Cardiac fibroblast (primary cell): Measurements from ENCODE around the gene GRM2.
"Not testable (repeated sequence)": the region's sequence is repeated elsewhere in the genome, so short reads cannot be mapped to it uniquely, and the experiment has no call there.

ENCODE experiments used
- DNase-seq, 2 donors: peaks; one replicate each; pipeline versions ENCODE4 v3.0.0 to v3.0.0-alpha.2; 2010; ENCODE audit warnings: low read depth in 2 of 2
- H3K4me3 ChIP-seq, 2 donors: replicated peaks in 1 of 2; 1 replicate in 1 of 2; 2 replicates in 1 of 2; pipeline ENCODE4 v1.5.1; 2011; ENCODE audit warnings: low read depth in 2 of 2, low read length in 2 of 2, mild to moderate bottlenecking in 2 of 2, moderate library complexity in 1 of 2
- CTCF ChIP-seq: IDR thresholded peaks from one replicate; pipeline ENCODE4 v1.5.1; 2011; ENCODE audit warnings: low read depth, mild to moderate bottlenecking, low read length, inconsistent platforms

GRM2 gene

GRCh38 chr3:51733859-51734571 is 27.1 kb downstream of the GRM2 start:
- no peak for TF ChIP-seq CTCF
- no peak overlapping the region for H3K4me3 ChIP-seq
- DNase-seq: no peak

GRCh38 chr3:51734572-51734907 is 27.7 kb downstream of the GRM2 start:
- TF ChIP-seq CTCF: no peak
- DNase-seq: no peak
- H3K4me3 ChIP-seq: no peak overlapping the region

GRCh38 chr3:51735039-51735438 is 28.2 kb downstream of the GRM2 start:
- DNase-seq: no peak
- H3K4me3 ChIP-seq: no peak overlapping the region
- TF ChIP-seq CTCF: no peak

- no peak for DNase-seq
- no peak overlapping the region for H3K4me3 ChIP-seq
- no peak for TF ChIP-seq CTCF
Observed at GRCh38 chr3:51735950-51736349, 29.1 kb downstream of the GRM2 start.

GRCh38 chr3:51739110-51739509 is 32.2 kb downstream of the GRM2 start:
- no peak for DNase-seq
- no peak for TF ChIP-seq CTCF
- H3K4me3 ChIP-seq: no peak overlapping the region

GRCh38 chr3:51742320-51742719 is 35.5 kb downstream of the GRM2 start:
- H3K4me3 ChIP-seq, DNase-seq: not testable (repeated sequence)

- DNase-seq, H3K4me3 ChIP-seq: not testable (repeated sequence)
Observed at GRCh38 chr3:51742978-51743377, 36.1 kb downstream of the GRM2 start.

- DNase-seq: no peak
- no peak for TF ChIP-seq CTCF
- no peak overlapping the region for H3K4me3 ChIP-seq
Observed at GRCh38 chr3:51747840-51748239, 41.0 kb downstream of the GRM2 start.
